ENCODE results near the gene BAD. TPM values are rescaled to one million over a fixed set of nuclear protein-coding genes. Genes with fewer than 3 reads are reported as not detected.

BAD gene
- total RNA-seq, 3 donors from 2014 or later (not counting 1 experiment from before 2014, with no cell fraction given): 30.6 to 35.8 (median 31.6) TPM

DNA sequence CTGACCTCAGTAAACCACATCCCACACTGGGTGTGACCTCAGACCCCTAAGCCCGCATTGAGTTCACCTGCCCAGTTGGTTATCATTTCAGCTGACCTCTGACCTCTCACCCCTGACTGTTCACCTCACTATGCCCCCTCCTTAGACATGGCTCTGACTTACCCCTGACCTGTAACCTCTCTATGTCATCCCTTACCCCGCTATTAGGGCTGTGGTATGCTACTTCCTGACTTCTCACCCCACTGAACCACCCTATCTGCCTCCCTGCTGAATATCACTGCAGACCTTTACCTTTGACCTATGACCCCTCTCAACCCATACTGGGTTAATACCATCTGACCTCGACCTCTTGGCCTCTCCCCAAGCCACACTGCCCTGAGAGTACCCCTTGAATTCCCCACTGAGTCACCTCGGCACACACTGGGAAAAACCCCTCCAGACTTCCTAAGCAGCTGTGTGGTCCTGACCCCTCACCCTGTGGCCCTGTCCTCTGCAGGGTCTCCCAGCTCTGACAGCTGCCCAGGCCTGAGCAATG lies 24.9 kb downstream of the BAD start:
- DNase-seq (no peak), ATAC-seq (no peak)
- Histone ChIP-seq H3K36me3 (ENCODE audit: control insufficient read depth, insufficient read depth, low read length) (peaks cover 6% of the 10 kb centered on the region), H3K4me1 (ENCODE audit: control insufficient read depth, insufficient read depth, low read length) (no peaks in the 10 kb centered on the region), H3K27ac (ENCODE audit: low read length) (no peak overlapping the region), H3K9me3 (ENCODE audit: control insufficient read depth, insufficient read depth, low read length) (no peaks in the 10 kb centered on the region), H3K4me3 (ENCODE audit: low read length) (no peak overlapping the region), H3K27me3 (ENCODE audit: control insufficient read depth, insufficient read depth, low read length) (no peaks in the 10 kb centered on the region)
- TF ChIP-seq, protein P1, sequence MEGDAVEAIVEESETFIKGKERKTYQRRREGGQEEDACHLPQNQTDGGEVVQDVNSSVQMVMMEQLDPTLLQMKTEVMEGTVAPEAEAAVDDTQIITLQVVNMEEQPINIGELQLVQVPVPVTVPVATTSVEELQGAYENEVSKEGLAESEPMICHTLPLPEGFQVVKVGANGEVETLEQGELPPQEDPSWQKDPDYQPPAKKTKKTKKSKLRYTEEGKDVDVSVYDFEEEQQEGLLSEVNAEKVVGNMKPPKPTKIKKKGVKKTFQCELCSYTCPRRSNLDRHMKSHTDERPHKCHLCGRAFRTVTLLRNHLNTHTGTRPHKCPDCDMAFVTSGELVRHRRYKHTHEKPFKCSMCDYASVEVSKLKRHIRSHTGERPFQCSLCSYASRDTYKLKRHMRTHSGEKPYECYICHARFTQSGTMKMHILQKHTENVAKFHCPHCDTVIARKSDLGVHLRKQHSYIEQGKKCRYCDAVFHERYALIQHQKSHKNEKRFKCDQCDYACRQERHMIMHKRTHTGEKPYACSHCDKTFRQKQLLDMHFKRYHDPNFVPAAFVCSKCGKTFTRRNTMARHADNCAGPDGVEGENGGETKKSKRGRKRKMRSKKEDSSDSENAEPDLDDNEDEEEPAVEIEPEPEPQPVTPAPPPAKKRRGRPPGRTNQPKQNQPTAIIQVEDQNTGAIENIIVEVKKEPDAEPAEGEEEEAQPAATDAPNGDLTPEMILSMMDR (IDR thresholded peaks at IDR 0.05): no peak
- Mint-ChIP-seq H3K27ac (peak overlapping the region in 1 of 2 donors; percentile 52), H3K4me1 (peaks cover 0 to 9% of the 10 kb centered on the region in 2 donors), H3K27me3 (ENCODE audit: low read depth in 2 of 2) (no peaks in the 10 kb centered on the region), H3K36me3 (no peaks in the 10 kb centered on the region), H3K9me3 (no peaks in the 10 kb centered on the region), H3K4me3 (no peak overlapping the region)
- WGBS (ENCODE audit: insufficient coverage): 66% methylated on average over 4 of the region's 4 CpGs
- intact Hi-C loops (cut with micrococcal nuclease): no loop called here

DNA sequence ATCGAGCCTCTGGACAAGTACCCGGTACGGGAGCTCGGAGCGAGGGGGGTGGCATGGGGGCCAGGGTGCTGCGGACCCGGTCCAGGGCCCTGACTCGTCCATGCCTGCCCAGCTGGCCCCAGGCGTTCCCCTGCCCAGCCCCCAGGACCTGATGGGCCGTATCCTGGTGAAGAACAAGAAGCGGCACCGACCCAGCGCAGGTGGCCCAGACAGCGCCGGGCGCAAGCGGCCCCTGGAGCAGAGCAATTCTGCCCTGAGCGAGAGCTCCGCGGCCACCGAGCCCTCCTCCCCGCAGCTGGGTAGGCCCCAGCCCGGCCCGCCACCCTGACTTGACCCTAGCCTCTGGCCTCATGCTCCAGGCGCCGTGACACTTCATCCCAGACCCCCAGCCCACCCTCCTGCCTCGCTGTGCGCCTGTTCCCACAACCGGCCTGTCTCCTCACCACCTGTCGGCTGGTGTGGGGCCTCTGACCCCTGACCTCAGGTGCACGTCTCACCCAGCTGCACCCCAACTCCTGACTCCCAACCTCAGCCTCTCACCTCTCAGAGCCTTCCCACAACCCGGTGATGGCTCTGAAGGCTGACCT lies 25.4 kb downstream of the BAD start:
- H3K27ac Mint-ChIP-seq: peak overlapping the region in 1 of 2 donors; percentile 52
- 94% methylated on average over 32 of the region's 32 CpGs for WGBS (ENCODE audit: insufficient coverage)

DNA sequence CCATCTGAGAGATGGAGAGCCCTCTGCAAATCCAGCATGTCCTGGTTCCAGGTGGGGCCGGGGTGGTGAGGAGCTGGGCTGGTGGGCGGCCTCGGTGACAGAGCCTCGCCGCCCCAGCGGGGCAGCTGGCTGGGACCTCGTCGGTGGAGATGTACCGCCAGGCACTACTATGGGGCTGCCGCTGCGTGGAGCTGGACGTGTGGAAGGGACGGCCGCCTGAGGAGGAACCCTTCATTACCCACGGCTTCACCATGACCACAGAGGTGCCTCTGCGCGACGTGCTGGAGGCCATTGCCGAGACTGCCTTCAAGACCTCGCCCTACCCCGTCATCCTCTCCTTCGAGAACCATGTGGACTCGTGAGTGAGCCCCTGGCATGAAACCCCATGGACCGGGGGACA lies 26.1 kb downstream of the BAD start:
- H3K27ac Mint-ChIP-seq: no peak overlapping the region
- intact Hi-C loops (cut with micrococcal nuclease): no loop called here

More for the DNA sequence above, 25.4 kb downstream of the BAD start:
- Mint-ChIP-seq H3K9me3 (no peaks in the 10 kb centered on the region), H3K4me3 (no peak overlapping the region), H3K36me3 (no peaks in the 10 kb centered on the region), H3K27me3 (ENCODE audit: low read depth in 2 of 2) (no peaks in the 10 kb centered on the region), H3K4me1 (peaks cover 0 to 9% of the 10 kb centered on the region in 2 donors)
- no peak for DNase-seq
- Histone ChIP-seq H3K4me3 (ENCODE audit: low read length) (no peak overlapping the region), H3K27me3 (ENCODE audit: control insufficient read depth, insufficient read depth, low read length) (no peaks in the 10 kb centered on the region), H3K9me3 (ENCODE audit: control insufficient read depth, insufficient read depth, low read length) (no peaks in the 10 kb centered on the region), H3K27ac (ENCODE audit: low read length) (no peak overlapping the region), H3K36me3 (ENCODE audit: control insufficient read depth, insufficient read depth, low read length) (peaks cover 6% of the 10 kb centered on the region), H3K4me1 (ENCODE audit: control insufficient read depth, insufficient read depth, low read length) (no peaks in the 10 kb centered on the region)
- intact Hi-C loops (cut with micrococcal nuclease): no loop called here
- ATAC-seq: no peak
- TF ChIP-seq, protein P1 (IDR thresholded peaks at IDR 0.05): no peak

More for the DNA sequence above, 26.1 kb downstream of the BAD start:
- no peak for ATAC-seq
- 94% methylated on average over 24 of the region's 24 CpGs for WGBS (ENCODE audit: insufficient coverage)
- Mint-ChIP-seq H3K4me3 (no peak overlapping the region), H3K4me1 (peaks cover 0 to 9% of the 10 kb centered on the region in 2 donors), H3K36me3 (no peaks in the 10 kb centered on the region), H3K9me3 (no peaks in the 10 kb centered on the region), H3K27me3 (ENCODE audit: low read depth in 2 of 2) (no peaks in the 10 kb centered on the region)
- H3K27ac ChIP-seq (ENCODE audit: low read length): no peak overlapping the region
- H3K4me3 ChIP-seq (ENCODE audit: low read length): no peak overlapping the region
- DNase-seq: no peak
- no peaks in the 10 kb centered on the region for H3K9me3 ChIP-seq (ENCODE audit: control insufficient read depth, insufficient read depth, low read length)
- TF ChIP-seq, protein P1 (IDR thresholded peaks at IDR 0.05): no peak
- H3K4me1 ChIP-seq (ENCODE audit: control insufficient read depth, insufficient read depth, low read length): no peaks in the 10 kb centered on the region
- H3K36me3 ChIP-seq (ENCODE audit: control insufficient read depth, insufficient read depth, low read length): peaks cover 6% of the 10 kb centered on the region
- no peaks in the 10 kb centered on the region for H3K27me3 ChIP-seq (ENCODE audit: control insufficient read depth, insufficient read depth, low read length)

Data from natural killer cell (primary cell).